Heart left ventricle (tissue), 13 donors: ENCODE measurements around the gene POTEJ.
"Not testable (repeated sequence)": the region's sequence is repeated elsewhere in the genome, so short reads cannot be mapped to it uniquely, and the experiment has no call there.

Experiments
- CTCF ChIP-seq, 12 donors: fragments of 200-600 bp; sonication (generic) in 4 of 12; IDR thresholded peaks; one replicate each; pipeline versions ENCODE4 v1.5.0 to v1.8.0; 2018 to 2022; ENCODE audit warnings: antibody characterized with exemption in 12 of 12, mild to moderate bottlenecking in 5 of 12
- POLR2A ChIP-seq, 2 donors: fragments of 450-650 bp; IDR thresholded peaks; one replicate each; pipeline ENCODE4 v1.6.1; 2017; ENCODE audit warnings: antibody characterized with exemption in 2 of 2, mild to moderate bottlenecking in 2 of 2, moderate library complexity in 2 of 2
- donor health status: ischemic (EF 13 %, LVEDD 7.1; RV severe dilation, severe dysfunction).
- donor health status: DM: no; HTN: yes; CAD: no.
- donor health status: DM: no; HTN: no; CAD: no.
- donor health status: ischemic (EF 25% LVEDD 6.9; RV normal size, moderate dysfunction).
- donor health status: ischemic (EF 25% LVEDD 5.7; RV mildly dilated, moderate dysfunction).
- donor health status: ischemic (EF 35%, LVEDD 5.7; RV mildly dilated, moderate dysfunction).
- donor health status: nonischemic (EF 11% LVEDD 7.7; RV severe dilation, severe dysfunction).
- donor health status: DM: yes; HTN: yes; CAD: no.
- donor health status: PGD.
- donor health status: ischemic (EF 29% LVEDD 5.4; RV normal size, mild dysfunction).
- donor health status: nonischemic (EF 23%, LVEDD 6.1; RV moderate dilation, normal function).

GRCh38 chr2:130596757-130597156 lies 14.5 kb upstream of the POTEJ start:
- not testable (repeated sequence) for TF ChIP-seq CTCF, POLR2A (IDR thresholded peaks at IDR 0.05)
